Ishikawa (cell line): Measurements from ENCODE around the gene MEGF6.

Experiments
- CEBPB ChIP-seq: IDR thresholded peaks from 2 replicates; pipeline ENCODE4 v1.6.1; 2012
- CREB1 ChIP-seq: IDR thresholded peaks from 2 replicates; pipeline ENCODE4 v1.6.1; 2012; ENCODE audit warnings: low read depth
- EGR1 ChIP-seq: IDR thresholded peaks from 2 replicates; pipeline ENCODE4 v1.6.1; 2012
- EP300 ChIP-seq: IDR thresholded peaks from 2 replicates; pipeline ENCODE4 v1.6.1; 2012; ENCODE audit warnings: borderline replicate concordance
- FOXM1 ChIP-seq: IDR thresholded peaks from 2 replicates; pipeline ENCODE4 v1.6.1; 2012; ENCODE audit warnings: low read depth, borderline replicate concordance
- MAX ChIP-seq: IDR thresholded peaks from 2 replicates; pipeline ENCODE4 v1.6.1; 2012
- NFIC ChIP-seq: IDR thresholded peaks from 2 replicates; pipeline ENCODE4 v1.6.1; 2012
- RAD21 ChIP-seq: IDR thresholded peaks from 2 replicates; pipeline ENCODE4 v1.6.1; 2012; ENCODE audit warnings: low read depth
- REST ChIP-seq: IDR thresholded peaks from 2 replicates; pipeline ENCODE4 v1.6.1; 2012; ENCODE audit warnings: low read depth, mild to moderate bottlenecking
- TAF1 ChIP-seq: IDR thresholded peaks from 2 replicates; pipeline ENCODE4 v1.6.1; 2012; ENCODE audit warnings: low read depth, mild to moderate bottlenecking
- TCF12 ChIP-seq: IDR thresholded peaks from 2 replicates; pipeline ENCODE4 v1.6.1; 2012; ENCODE audit warnings: low read depth
- USF1 ChIP-seq: IDR thresholded peaks from 2 replicates; pipeline ENCODE4 v1.6.1; 2012
- YY1 ChIP-seq: IDR thresholded peaks from 2 replicates; pipeline ENCODE4 v1.6.1; 2012; ENCODE audit warnings: low read depth

GRCh38 chr1:3511306-3511705 lies 100.0 kb downstream of the MEGF6 start:
- TF ChIP-seq YY1 (no peak), TAF1 (no peak), EP300 (no peak), EGR1 (no peak), FOXM1 (no peak), CREB1 (no peak), RAD21 (no peak), CEBPB (no peak), REST (no peak), NFIC (no peak), MAX (no peak), TCF12 (no peak), USF1 (no peak)
